Measurements from ENCODE around the gene FMN1.

FMN1 gene

GRCh38 chr15:32792436-32792835 lies 402.1 kb downstream of the FMN1 start:
- DNase-seq (ENCODE audit: low read depth in 2 of 2, low spot score in 1 of 2): no peak

GRCh38 chr15:32790352-32790999 lies 404.0 kb downstream of the FMN1 start:
- no peak for DNase-seq (ENCODE audit: low read depth in 2 of 2, low spot score in 1 of 2)

GRCh38 chr15:32787949-32788348 lies 406.6 kb downstream of the FMN1 start:
- DNase-seq (ENCODE audit: low read depth in 2 of 2, low spot score in 1 of 2): no peak

GRCh38 chr15:32786906-32787305 lies 407.6 kb downstream of the FMN1 start:
- no peak for DNase-seq (ENCODE audit: low read depth in 2 of 2, low spot score in 1 of 2)

GRCh38 chr15:32784581-32784980 lies 409.9 kb downstream of the FMN1 start:
- no peak for DNase-seq (ENCODE audit: low read depth in 2 of 2, low spot score in 1 of 2)

- DNase-seq (ENCODE audit: low read depth in 2 of 2, low spot score in 1 of 2): no peak
Measured at GRCh38 chr15:32781781-32782180, 412.7 kb downstream of the FMN1 start.

GRCh38 chr15:32778391-32779176 lies 415.9 kb downstream of the FMN1 start:
- no peak for DNase-seq (ENCODE audit: low read depth in 2 of 2, low spot score in 1 of 2)

GRCh38 chr15:32775103-32775502 lies 419.4 kb downstream of the FMN1 start:
- no peak for DNase-seq (ENCODE audit: low read depth in 2 of 2, low spot score in 1 of 2)

- no peak for DNase-seq (ENCODE audit: low read depth in 2 of 2, low spot score in 1 of 2)
Measured at GRCh38 chr15:32774022-32774421, 420.5 kb downstream of the FMN1 start.

GRCh38 chr15:32767236-32767635 lies 427.3 kb downstream of the FMN1 start:
- DNase-seq (ENCODE audit: low read depth in 2 of 2, low spot score in 1 of 2): no peak

GRCh38 chr15:32766101-32766500 lies 428.4 kb downstream of the FMN1 start:
- no peak for DNase-seq (ENCODE audit: low read depth in 2 of 2, low spot score in 1 of 2)

GRCh38 chr15:32765236-32765635 lies 429.3 kb downstream of the FMN1 start:
- DNase-seq (ENCODE audit: low read depth in 2 of 2, low spot score in 1 of 2): no peak

- DNase-seq (ENCODE audit: low read depth in 2 of 2, low spot score in 1 of 2): no peak
Measured at GRCh38 chr15:32763295-32763694, 431.2 kb downstream of the FMN1 start.

- DNase-seq (ENCODE audit: low read depth in 2 of 2, low spot score in 1 of 2): no peak
Measured at GRCh38 chr15:32757426-32757825, 437.1 kb downstream of the FMN1 start.

- DNase-seq (ENCODE audit: low read depth in 2 of 2, low spot score in 1 of 2): no peak
Measured at GRCh38 chr15:32750979-32751378, 443.5 kb downstream of the FMN1 start.

- no peak for DNase-seq (ENCODE audit: low read depth in 2 of 2, low spot score in 1 of 2)
Measured at GRCh38 chr15:32747921-32748342, 446.6 kb downstream of the FMN1 start.

GRCh38 chr15:32746116-32746857 lies 448.2 kb downstream of the FMN1 start:
- DNase-seq (ENCODE audit: low read depth in 2 of 2, low spot score in 1 of 2): no peak

- DNase-seq (ENCODE audit: low read depth in 2 of 2, low spot score in 1 of 2): no peak
Measured at GRCh38 chr15:32743411-32744140, 450.9 kb downstream of the FMN1 start.

GRCh38 chr15:32739522-32740063 lies 454.9 kb downstream of the FMN1 start:
- DNase-seq (ENCODE audit: low read depth in 2 of 2, low spot score in 1 of 2): no peak

- DNase-seq (ENCODE audit: low read depth in 2 of 2, low spot score in 1 of 2): no peak
Measured at GRCh38 chr15:32738666-32739065, 455.8 kb downstream of the FMN1 start.

- no peak for DNase-seq (ENCODE audit: low read depth in 2 of 2, low spot score in 1 of 2)
Measured at GRCh38 chr15:32737304-32737703, 457.2 kb downstream of the FMN1 start.
